ENCODE results near the gene AGAP3.

AGAP3 gene

DNA sequence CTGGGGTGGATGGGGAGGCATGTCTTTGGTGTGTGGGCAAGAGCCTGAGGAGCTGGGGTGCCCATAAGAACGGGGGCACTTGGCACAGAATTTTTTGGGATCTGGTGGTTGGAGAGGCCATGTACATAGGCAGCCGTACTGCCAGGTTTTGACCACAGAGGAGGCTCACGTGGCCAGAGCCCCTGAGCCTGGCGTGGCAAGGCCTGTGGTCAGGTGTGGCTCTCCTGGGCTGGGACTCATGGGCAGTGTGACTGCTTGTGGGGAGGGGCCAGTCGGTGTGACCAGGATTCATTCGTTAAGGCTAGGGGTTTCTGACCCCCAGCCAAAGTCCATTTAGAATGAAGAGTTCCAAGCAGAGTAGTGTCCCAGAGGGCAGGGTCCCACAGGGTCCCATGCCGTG, 38.2 kb downstream of the AGAP3 start:
- DNase-seq (ENCODE audit: low spot score), result no peak

DNA sequence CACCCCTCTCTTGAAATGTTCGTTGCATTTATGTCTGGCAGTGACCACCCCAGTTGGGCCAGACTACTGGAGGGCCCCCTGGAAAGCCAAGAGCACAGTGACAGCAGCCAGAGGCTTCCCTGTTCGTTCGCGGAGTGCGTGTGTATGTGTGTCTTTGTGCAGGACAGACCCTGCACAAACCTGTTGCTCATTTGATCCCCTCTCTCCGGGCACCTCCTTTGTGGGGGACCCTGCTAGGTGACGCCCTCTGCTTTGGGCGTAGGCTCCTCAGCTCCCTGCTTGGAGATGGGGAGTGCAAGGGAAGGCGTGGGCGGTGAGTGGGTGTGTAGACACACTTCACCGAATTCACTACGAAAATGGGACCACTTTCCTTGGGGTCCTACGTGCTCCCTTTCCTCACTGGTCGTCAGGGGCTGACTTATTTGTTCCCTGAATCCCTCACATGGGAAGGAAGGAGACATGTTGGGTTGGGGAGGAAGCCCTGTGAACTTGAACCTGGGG, 38.7 kb downstream of the AGAP3 start:
- DNase-seq (ENCODE audit: low spot score), result no peak

DNA sequence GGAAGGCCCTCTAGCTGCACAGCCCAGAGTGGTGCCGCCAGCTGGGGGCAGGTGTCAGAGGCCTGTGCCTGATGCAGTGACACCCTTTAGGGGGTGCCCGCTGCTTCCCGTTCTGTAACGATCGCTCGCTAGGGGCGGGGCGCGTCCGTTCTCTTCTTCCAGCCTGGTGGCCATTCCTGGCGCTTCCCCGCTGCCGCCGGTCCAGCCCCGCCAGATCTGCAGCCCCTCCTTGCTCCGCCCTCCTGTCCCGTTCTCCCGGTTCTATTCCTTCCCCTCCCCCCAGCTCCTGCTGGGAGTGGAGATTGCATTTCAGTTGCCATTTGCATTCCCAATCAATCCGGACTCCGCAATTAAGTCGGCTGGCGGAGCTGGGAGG, 39.2 kb downstream of the AGAP3 start:
- no peak for DNase-seq (ENCODE audit: low spot score)

DNA sequence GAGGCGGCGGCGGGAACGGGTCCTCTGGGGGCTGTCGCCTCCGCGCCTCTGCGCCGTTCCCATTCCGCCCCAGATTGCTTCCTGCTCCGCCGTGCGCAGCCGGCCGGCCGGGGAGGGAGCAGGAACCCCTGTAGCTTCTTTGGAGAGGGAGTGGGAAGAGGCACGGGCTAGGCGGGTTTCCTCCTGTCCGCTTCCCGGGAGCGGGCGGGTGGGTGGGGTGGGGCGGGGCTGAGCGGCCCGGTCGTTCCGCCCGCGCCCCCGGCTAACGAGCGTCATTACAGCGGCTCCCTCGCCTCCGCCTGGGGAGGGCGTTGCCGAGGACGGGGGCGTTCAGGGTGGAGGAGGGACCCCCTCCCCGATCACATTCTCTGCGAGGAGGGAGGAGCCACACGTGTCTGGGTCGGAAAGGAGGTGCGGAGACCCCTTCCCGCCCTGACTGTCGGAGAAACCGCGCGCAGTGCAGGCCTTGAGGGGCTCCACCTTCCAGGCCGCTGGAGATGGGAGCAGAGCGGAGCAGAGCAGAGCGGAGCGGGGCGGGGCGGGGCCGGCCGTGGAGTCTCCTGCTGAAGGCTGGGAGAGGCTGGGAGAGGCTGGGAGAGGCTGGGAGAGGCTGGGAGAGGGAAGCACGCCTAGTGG, 39.7 kb downstream of the AGAP3 start:
- no peak for DNase-seq (ENCODE audit: low spot score)

DNA sequence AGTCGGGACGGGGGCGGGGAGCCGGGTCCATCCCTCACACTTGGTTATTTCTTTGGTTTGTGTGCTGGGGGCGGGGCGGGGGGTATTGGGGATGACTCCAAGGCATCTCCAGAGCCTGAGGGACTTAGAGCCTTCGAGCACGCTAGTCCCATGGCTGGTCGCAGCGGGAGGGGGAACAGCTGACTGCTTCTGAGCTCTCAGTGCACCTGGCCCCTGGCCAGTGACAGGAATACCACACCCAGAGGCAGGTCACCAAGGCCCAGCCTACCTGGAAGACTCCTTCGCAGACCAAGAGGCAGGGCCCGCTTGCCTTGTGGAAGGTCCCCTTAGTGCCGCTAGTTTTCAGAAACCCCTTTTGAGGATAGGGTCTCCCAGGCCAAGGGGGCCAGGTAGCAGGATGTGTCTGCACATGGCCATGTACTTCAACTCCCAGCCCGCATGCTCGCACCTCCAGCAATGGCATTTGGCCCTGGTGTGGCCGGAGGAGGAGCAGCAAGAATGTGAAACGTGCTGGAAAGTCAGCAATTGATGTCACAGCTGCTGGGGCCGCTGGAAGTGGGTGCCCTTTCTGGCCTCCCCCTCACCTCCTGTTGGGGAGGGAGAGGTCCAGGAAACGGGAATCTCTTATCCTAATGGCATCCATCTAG, 40.3 kb downstream of the AGAP3 start:
- DNase-seq (ENCODE audit: low spot score), result no peak

DNA sequence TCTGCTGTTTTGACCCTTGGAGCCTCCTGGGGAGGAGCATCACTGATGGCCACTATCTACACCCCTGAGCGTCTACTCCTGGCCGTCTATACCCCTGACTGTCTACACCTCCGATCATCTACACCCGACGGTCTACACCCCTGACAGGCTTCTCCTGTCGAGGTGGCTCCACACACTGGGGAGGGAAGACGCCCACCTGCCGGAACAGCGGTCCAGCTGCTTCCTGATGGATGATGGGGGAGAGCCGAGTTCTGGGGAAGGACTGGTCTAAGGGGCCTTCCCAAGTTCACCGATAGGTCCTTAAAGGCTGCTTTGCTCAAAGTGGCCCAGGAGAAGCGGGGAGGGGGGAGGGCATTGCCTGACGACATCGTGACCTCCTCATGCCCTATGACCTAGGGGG, 41.9 kb downstream of the AGAP3 start:
- no peak for DNase-seq (ENCODE audit: low spot score)

DNA sequence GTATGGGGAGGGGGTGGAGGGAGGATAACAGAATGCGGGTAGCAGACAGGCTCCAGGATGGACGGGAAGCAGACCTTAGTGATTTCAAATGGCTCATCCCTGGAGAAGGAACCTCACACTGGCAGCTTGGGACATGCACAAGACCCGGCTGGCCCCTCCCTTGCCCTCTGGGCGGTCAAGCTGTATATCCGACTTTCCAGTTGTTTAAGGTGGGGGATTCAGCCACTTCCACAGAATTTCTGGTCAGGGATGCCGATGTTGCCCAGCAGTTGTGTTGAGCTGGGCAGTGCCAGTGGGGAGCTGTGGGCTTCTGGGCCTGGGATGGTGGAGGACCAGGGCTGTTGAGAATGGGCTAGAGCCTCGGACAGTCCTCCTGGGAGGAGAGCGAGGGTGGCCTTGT, 42.4 kb downstream of the AGAP3 start:
- DNase-seq (ENCODE audit: low spot score), result no peak

DNA sequence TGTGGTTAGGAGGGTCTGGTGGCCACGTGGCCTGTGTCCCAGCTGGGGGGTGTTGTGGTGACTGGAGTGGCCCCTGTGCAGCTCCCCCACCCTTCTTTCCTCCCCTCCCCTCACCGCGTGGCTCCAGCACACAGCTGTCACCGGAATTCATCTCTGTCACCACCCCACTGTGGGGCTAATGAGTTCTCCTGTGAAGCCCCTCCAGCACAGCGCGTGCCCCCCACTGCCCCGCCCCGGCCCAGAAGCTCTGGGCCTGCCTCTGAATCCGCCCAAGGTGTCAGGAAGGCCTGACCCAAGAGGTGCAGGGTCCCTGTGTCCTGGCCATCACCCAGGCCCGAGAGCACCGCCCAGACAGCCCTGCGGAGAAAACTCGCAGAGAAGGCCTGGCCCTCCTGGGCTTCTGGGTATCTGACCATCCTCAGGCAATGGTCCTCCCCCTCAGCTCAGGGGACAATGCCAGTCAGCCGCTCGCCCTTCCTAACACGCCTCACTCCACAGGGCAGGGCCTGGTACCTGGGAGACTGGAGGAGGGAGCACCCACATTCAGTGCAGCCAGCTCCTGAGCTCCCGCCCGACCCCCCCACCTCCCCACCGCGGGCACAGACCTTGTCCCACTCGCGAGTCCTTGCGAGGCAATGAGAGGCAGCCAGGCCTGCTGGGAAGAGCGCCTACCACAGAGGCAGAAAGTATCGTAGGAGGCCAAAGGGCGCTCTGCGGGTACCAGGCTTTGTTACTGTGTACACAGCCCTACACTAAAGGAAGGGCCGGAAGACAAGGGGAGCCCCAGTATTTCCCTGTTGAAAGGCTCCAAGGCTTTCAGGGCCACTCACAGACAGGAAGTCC, 43.1 kb downstream of the AGAP3 start:
- no peak for DNase-seq (ENCODE audit: low spot score)

DNA sequence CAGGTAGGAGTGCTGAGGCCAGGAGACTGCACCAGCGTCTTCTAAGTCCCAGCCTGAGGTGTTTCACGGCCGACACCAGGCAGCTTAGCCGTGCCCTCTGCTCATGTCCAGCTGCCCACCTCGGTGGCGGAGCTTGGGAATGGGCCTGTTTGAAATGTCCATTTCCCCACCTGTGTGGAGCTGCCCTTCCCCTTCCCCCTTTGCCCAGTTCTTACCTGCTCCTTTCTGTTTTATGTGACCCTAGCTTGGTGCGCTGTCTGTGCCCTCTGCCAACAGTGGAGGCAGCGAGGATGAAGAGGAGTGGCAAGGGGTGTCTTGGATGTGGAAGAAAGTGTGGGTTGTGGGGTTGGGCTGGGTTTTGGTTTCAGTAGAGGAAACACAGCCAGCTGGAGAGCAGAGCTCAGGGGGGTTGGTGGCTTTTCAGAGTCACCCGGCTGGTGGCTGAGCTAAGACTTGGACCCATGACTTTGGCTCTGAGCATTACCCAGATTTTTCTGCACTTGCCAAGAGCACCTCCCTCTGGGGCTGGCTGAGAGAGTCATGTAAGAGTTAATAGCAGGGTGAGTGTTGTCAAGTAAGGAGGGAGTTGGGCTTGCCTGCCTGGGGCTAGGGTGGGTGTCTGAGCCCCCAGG, 43.8 kb downstream of the AGAP3 start:
- DNase-seq (ENCODE audit: low spot score), result no peak

DNA sequence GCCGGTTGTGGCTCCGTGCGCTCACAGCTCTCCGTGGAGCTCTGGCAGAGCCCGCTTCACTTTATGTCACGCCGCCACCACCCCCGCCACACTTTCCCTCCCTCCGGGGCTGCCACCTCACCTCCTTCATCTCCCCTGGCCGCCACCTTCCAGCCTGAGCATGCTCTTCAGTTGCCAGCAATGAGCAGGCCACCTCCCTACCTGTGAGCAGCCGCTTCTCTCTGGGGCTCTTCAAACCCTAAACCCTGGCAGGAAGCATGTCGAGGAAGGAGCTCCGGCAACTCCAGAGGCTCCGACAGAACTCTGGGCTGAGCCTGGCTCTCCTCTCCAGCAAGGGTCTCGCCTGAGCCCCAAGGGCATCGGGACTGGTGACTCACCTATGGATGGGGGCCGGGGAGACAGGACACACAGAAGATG, 44.5 kb downstream of the AGAP3 start:
- DNase-seq (ENCODE audit: low spot score), result no peak

DNA sequence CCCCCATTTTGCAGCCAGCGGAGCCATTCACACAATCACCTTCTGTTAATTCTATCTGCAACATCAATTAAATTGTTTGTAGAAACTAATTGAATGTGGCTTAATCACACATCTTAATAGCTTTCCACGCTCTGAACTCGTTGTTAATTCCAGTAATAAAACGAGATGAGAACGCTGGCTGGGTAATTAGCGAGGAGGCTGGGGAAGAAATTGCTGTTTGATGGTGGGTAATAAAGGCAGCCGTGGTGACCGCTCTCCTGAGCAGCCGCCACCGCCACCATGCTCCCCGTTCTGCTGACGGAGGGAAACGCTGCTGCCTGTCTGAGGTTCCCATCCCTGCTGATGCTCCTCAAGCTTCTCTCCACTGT, 44.9 kb downstream of the AGAP3 start:
- no peak for DNase-seq (ENCODE audit: low spot score)

DNA sequence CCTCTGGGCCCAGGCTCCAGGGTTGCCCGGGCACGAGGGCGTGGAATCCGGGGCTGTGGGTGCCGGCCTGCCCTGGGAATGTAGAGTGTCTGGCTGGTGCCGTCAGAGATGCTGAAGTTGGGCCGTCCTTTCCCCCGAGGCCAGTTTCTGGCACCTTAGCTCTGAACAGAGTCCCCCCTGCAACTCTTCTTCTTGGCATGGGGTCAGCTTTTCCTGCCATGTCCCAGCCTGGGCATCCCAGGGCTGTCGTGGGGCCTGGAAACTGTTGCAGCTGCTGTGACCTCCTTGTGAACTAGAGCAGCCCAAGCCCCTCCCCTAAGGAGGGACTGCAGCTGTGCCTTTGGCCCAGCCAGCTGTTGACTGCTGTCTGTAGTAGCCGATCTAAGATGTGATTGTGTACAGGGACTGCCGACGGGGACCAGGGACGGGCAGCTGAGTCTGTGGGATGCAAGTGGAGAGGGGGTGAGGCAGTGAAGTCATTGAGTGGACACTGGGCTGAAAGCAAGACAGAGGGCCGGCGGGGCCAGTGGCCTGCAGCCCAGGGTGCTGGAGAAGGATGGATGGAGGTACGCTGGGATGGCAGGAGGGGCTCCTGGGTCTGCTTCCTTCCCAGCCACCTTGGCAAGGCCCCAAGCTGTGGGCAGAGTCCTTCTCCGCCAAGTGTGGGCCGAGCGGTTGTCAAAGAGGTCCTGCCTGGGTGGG, 45.5 kb downstream of the AGAP3 start:
- DNase-seq (ENCODE audit: low spot score), result no peak

DNA sequence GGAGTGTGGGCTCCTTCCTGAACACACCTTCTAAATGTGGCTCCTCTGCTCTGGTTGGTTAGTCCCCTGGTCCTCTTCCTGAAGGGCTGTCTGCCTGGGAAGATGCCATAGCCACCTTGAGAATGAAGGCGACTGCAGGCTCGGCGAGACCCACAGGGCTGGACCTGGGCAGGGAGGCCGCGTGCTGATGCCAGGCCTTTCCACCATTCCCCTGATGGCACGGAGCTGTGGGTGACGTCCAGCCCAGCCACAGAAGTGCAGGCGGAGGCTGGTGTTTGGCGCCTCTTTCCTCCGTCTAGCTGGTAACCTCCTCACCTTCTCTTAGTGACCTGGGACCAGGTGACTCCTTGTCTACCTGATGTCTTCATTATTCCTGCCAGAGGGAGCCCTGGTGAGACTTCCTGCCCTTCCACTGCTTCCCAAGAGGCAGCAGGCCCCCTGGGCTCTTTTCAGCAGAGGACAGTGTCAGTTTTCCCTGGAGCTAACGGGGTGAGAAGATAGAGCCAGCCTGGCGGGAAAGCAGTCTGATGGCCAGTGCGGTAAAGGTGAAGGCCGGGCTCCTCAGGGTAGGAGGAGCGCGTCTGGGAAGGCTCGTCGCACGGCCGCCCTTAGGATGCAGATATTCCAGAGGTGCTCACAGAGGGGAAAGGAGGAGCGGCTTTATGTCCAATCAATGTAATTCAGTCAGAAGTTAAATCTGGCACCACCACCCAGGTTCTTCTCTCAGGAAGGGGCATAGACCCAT, 46.4 kb downstream of the AGAP3 start:
- no peak for DNase-seq (ENCODE audit: low spot score)

DNA sequence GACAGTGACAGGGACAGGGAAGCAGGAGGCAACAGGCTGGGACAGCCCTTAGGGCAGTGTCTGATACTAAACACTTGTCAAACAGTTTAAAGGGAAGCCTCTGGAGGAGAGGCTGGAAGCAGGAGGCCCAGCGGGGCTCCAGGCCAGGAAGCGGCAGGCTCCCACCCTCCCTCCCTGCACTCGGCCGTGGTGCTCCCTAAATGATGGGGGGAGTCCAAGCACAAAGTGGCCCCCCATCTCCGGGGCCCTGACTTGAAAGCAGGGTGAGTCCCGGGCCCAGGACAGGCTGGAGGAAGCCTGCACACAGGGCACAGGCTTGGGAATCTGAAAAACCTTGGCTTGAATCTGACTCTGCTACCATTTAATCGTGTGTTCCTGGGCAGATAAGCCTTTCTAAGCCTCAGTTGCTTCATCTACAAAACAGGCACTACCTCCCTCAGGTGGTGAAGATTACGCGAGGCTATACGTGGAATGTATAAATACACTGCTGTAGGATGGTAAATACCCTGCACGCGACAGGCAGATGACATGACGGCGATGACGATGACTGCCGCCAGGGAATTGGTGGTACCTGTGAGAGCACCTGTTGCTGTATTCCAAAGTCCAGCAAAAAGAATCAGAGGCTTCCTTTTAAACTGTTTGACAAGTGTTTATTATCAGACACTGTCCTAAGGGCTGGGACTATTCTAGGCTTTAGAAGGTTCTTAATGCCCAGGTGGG, 47.2 kb downstream of the AGAP3 start:
- no peak for DNase-seq (ENCODE audit: low spot score)

DNA sequence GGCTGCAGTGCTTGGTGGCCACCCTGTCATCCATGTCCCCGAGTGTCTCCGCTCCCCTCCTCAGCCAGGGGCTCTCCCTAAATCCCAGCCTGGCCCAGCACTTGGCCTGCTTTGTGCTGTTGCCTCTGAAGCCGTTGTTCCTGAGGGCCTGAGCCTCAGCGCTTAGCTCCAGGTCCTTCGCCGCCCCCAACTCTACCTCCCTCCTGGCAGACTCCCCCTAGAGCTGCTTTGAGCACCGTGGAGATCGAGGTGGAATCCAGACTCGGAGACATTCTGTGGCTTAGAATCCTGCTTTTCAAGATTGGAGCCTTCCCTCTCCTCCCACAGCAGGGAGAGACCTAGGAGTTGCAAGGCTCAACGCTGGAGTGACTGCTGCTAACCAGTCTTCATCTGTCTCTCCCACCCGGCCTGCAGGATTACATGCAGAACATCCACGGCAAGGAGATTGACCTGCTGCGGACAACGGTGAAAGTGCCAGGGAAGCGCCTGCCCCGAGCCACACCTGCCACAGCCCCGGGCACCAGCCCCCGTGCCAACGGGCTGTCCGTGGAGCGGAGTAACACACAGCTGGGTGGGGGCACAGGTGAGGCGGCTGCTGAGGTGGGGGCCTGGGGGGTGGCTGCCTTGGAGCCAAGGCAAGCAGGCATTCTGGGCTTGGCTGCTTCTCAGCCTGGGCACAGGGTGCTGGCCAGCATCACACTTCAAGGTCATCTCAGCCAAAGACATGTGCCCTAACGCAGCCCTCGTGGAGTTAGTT, 47.9 kb downstream of the AGAP3 start:
- no peak for DNase-seq (ENCODE audit: low spot score)

DNA sequence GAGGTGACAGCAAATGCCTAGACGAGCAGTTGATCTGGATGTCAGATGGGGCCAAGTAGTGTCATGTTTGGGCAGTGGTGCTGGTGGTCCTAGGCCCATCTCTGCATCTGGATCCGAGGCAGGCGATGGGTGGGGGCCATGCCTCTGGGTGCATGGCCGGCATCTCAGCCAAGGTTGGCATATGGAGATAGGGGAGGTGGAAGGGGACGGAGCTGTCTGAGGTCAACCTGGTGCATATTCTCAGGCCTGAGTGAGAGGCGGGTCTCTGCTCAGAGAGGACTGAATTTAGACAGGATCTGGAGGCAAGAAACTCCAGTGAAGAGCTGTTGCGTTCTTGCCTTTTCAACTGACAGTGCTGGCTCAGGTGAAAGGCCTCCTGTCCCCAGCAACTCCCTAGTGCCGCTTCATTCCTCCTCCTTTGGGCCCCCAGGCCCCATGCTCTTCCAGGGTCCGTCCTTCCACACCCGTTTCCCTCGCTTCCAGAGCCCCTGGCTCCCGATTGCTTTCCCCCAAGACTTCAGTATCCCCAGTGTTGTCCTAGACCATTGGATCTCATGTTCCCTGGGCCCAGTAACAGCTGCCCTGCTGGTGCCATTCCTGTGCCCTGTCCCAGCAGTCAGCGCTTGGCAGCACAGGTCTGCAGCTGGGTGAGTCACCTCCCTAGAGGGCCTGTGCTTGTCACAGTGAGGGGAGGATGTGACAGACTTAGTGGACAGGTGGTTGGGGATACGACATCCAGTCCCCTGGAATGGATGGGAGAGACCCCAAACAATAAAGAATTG, 48.7 kb downstream of the AGAP3 start:
- DNase-seq (ENCODE audit: low spot score), result no peak

DNA sequence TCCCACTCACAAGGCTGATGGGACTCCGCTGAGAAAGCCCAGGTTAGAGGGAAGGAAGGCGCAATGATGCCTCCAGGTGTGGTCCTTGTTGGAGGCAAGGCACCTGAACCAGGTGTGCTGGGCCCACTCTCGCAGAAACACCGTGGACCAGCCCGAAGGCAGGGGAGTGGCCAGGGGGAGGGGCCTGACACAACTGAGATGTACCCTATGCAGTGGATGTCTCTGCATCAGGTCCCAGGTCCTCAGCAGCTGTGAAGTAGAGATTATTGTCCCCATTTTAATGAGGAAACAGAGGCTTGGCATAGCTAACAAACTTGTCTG, 49.2 kb downstream of the AGAP3 start:
- DNase-seq (ENCODE audit: low spot score), result no peak

DNA sequence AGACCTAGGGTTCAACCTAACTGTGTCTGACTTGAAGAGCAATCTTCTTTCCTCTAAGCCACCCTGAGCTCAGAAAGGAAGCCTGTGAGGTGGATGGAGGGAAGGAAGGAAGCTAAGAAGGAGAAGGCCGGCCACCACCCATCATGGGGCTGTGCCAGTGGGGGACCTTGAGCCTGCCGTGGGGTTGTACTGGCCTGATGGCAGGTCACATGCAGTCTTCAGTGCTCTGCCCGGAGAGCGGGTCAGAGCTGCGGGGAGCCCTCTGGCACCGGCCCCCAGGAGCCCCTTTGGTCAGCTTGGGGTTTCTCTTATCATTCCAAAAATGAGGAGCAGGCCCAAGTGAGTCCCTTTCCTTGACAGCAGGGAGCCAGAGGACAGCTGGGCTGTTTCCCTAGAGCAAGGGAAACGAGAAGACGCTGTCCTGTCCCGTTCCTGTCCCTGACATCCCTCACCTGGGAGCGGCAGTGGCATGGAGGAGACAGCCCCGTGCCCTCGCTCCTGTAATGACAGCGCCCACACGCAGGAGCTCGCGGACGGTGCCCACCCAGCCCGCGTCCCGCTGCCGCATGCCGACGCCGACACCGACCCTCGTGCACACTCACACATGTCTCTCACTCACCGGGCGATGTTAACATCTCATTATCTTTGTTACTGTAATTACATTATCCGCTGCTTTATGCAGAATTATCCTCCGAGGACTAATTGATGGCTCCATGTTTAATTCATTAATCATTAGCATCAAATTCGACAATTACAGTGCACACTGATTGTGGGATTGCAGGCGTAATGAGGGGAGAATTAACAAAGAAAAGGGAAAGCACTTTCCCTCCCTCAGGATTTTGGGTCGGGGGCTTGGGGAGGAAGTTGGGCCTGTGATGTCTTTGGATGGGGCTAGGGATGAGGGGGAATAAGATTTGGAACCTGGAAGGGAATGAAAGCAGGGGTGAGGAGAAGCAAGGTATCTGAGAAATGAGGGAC, 49.9 kb downstream of the AGAP3 start:
- no peak for DNase-seq (ENCODE audit: low spot score)
